Measurements from ENCODE around the gene SHE. TPM values are rescaled to one million over a fixed set of nuclear protein-coding genes. Genes with fewer than 3 reads are reported as not detected.

Gene SHE
- total and polyA plus RNA-seq, 2 of the 8 experiments (the other 6 are each of a cell fraction or from before 2014, with no cell fraction given) = 0.44 to 0.45 TPM

- no peak overlapping the region for H2BK12ac ChIP-seq (ENCODE audit: low read depth, low read length)
- 74% methylated on average over 5 of the region's 6 CpGs; no CpG with 5 or more reads in 1 of the 2 experiments for WGBS, 2 experiments (ENCODE audit: extremely low coverage in 1 of 2, insufficient coverage in 1 of 2, insufficient read length in 1 of 2, insufficient replicate concordance in 2 of 2, low coverage in 1 of 2, low lambda C conversion rate in 2 of 2, missing lambda C conversion rate in 1 of 2)
- no peak overlapping the region; the same call in 1 of the 2 replicates for H2BK15ac ChIP-seq (ENCODE audit: low read length)
- no peak overlapping the region for H3K4me3 ChIP-seq (ENCODE audit: extremely low read depth in 1 of 4, insufficient read depth in 2 of 4, low read depth in 3 of 4, low read length in 4 of 4)
- H2BK20ac ChIP-seq (ENCODE audit: low read length) = no peak overlapping the region
- peaks cover 0 to 4% (median 3%) of the 10 kb centered on the region in 4 experiments; a peak in 2 of 7 replicates for H3K4me1 ChIP-seq (replicated peaks in 1 of 4; ENCODE audit: control insufficient read depth in 3 of 4, insufficient read depth in 4 of 4, low read length in 3 of 4)
- no peaks in the 10 kb centered on the region for H4K20me1 ChIP-seq (replicated peaks in 1 of 2; ENCODE audit: control insufficient read depth in 1 of 2, insufficient read depth in 2 of 2, low read length in 2 of 2)
- no peak overlapping the region for H3K23ac ChIP-seq (ENCODE audit: insufficient read length)
- H3K79me1 ChIP-seq (ENCODE audit: low read depth, low read length) = no peaks in the 10 kb centered on the region
- no peak for DNase-seq (ENCODE audit: low read depth in 1 of 2, low spot score in 2 of 2)
- H3K56ac ChIP-seq (replicated peaks; ENCODE audit: insufficient read length, low read depth, low read length) = no peak overlapping the region
- no peak overlapping the region for H2AK5ac ChIP-seq (ENCODE audit: low read depth, low read length)
- ChIA-PET CTCF (ENCODE audit: partially characterized antibody) (interaction anchor here (1.1 to 3.2 kb wide), 4 partner anchors 19 to 208 kb away, joined by 3 to 38 read pairs (median 3); no protein-coding TSS in a partner anchor), POLR2A (ENCODE audit: partially characterized antibody) (no interaction called here)
- H3K14ac ChIP-seq (ENCODE audit: insufficient read length) = no peak overlapping the region
- H3K36me3 ChIP-seq (ENCODE audit: control insufficient read depth in 2 of 4, insufficient read depth in 4 of 4, low read length in 3 of 4) = no peaks in the 10 kb centered on the region
- H3K23me2 ChIP-seq (ENCODE audit: low read depth, low read length) = no peaks in the 10 kb centered on the region
- no peaks in the 10 kb centered on the region for H3K9me3 ChIP-seq (ENCODE audit: insufficient read depth in 2 of 2, low read depth in 1 of 2, low read length in 1 of 2)
- H4K91ac ChIP-seq (replicated peaks; ENCODE audit: insufficient read length, low read length) = no peak overlapping the region
- no peak overlapping the region for H3K4ac ChIP-seq (replicated peaks; ENCODE audit: insufficient read length, low read depth, low read length)
- no peak overlapping the region for H2BK5ac ChIP-seq (ENCODE audit: low read depth, low read length)
- H4K8ac ChIP-seq (ENCODE audit: extremely low read depth, insufficient read depth, low read length) = no peak overlapping the region
- no peak overlapping the region for H3K4me2 ChIP-seq (ENCODE audit: insufficient read depth in 1 of 2, low read depth in 2 of 2, low read length in 2 of 2)
- no peak for TF ChIP-seq MAX (IDR thresholded peaks at IDR 0.05)
- TF ChIP-seq SIX5 (IDR thresholded peaks at IDR 0.05; ENCODE audit: low read depth, low read length) = no peak
- no peak for TF ChIP-seq CBX8 (IDR thresholded peaks at IDR 0.05; ENCODE audit: borderline replicate concordance, low read depth, low read length)
- TF ChIP-seq SIRT6 (IDR thresholded peaks at IDR 0.05; ENCODE audit: low read length) = no peak
- no peak for TF ChIP-seq GTF2F1 (IDR thresholded peaks at IDR 0.05; ENCODE audit: borderline replicate concordance, low read depth, low read length)
- TF ChIP-seq RBBP5 (IDR thresholded peaks at IDR 0.05; ENCODE audit: borderline replicate concordance, low read depth, low read length) = no peak
- no peak for TF ChIP-seq HDAC2 (IDR thresholded peaks at IDR 0.05; ENCODE audit: borderline replicate concordance in 1 of 2, low read depth in 2 of 2, low read length in 2 of 2)
- H2BK120ac ChIP-seq (replicated peaks; ENCODE audit: low read depth, low read length) = no peak overlapping the region
- H3K18ac ChIP-seq (ENCODE audit: extremely low read depth, low read length) = no peak overlapping the region
- H3K27me3 ChIP-seq (replicated peaks in 1 of 4; ENCODE audit: control insufficient read depth in 3 of 4, extremely low read depth in 1 of 4, insufficient read depth in 3 of 4, low read length in 3 of 4) = no peaks in the 10 kb centered on the region
- no peak for FAIRE-seq
- no peak overlapping the region for H4K5ac ChIP-seq (ENCODE audit: insufficient read length, low read depth, low read length)
- H2AFZ ChIP-seq (ENCODE audit: low read length) = no peak overlapping the region
- H3K79me2 ChIP-seq (ENCODE audit: control insufficient read depth in 1 of 2, insufficient read depth in 2 of 2, low read length in 2 of 2) = no peaks in the 10 kb centered on the region
- no peak overlapping the region for H3K9ac ChIP-seq (replicated peaks in 1 of 4; ENCODE audit: extremely low read depth in 1 of 4, low read depth in 3 of 4, low read length in 3 of 4)
- no peak overlapping the region for H3K27ac ChIP-seq (ENCODE audit: low read depth, low read length)
Observed at GRCh38 chr1:154541231-154541630, 39.0 kb upstream of the SHE start.

All from H1 (cell line).